ENCODE results near the gene CYFIP1.

- TF ChIP-seq, protein P1, sequence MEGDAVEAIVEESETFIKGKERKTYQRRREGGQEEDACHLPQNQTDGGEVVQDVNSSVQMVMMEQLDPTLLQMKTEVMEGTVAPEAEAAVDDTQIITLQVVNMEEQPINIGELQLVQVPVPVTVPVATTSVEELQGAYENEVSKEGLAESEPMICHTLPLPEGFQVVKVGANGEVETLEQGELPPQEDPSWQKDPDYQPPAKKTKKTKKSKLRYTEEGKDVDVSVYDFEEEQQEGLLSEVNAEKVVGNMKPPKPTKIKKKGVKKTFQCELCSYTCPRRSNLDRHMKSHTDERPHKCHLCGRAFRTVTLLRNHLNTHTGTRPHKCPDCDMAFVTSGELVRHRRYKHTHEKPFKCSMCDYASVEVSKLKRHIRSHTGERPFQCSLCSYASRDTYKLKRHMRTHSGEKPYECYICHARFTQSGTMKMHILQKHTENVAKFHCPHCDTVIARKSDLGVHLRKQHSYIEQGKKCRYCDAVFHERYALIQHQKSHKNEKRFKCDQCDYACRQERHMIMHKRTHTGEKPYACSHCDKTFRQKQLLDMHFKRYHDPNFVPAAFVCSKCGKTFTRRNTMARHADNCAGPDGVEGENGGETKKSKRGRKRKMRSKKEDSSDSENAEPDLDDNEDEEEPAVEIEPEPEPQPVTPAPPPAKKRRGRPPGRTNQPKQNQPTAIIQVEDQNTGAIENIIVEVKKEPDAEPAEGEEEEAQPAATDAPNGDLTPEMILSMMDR (IDR thresholded peaks at IDR 0.05; ENCODE audit: low read depth, low read length, poor library complexity, severe bottlenecking) = no peak
- no peak for TF ChIP-seq EZH2phosphoT487 (IDR thresholded peaks at IDR 0.05; ENCODE audit: borderline replicate concordance, low read length)
Observed at GRCh38 chr15:22880068-22880980, 99.8 kb downstream of the CYFIP1 start.

All from DOHH2 (cell line).